GM23338 (cell line): Measurements from ENCODE around the gene PTPRN2.

Experiments used
- EZH2phosphoT487 ChIP-seq: fragments of 200-600 bp; sonication (generic); IDR thresholded peaks from one replicate; pipeline ENCODE4 v1.8.1; 2018; ENCODE audit warnings: antibody characterized with exemption; ENCODE audit not compliant: unreplicated experiment
- STAT1 ChIP-seq: IDR thresholded peaks from one replicate; pipeline ENCODE4 v1.6.1; 2016; ENCODE audit warnings: antibody characterized with exemption; ENCODE audit not compliant: unreplicated experiment
- TF ChIP-seq, protein P1 (sequence below): IDR thresholded peaks from one replicate; pipeline ENCODE4 v1.6.1; 2018; ENCODE audit warnings: antibody characterized with exemption; ENCODE audit not compliant: unreplicated experiment
- TF ChIP-seq, protein P2 (sequence below), 2 experiments: fragments of 200-600 bp in 1 of 2; sonication (generic) in 1 of 2; conservative IDR thresholded peaks; 2 replicates each; pipeline versions ENCODE4 v1.5.1 to v1.6.1; 2016 to 2017; ENCODE audit warnings: antibody characterized with exemption in 2 of 2, low read depth in 2 of 2, mild to moderate bottlenecking in 2 of 2, moderate library complexity in 1 of 2

- TF ChIP-seq EZH2phosphoT487 (no peak), STAT1 (no peak)
- TF ChIP-seq, protein P1, sequence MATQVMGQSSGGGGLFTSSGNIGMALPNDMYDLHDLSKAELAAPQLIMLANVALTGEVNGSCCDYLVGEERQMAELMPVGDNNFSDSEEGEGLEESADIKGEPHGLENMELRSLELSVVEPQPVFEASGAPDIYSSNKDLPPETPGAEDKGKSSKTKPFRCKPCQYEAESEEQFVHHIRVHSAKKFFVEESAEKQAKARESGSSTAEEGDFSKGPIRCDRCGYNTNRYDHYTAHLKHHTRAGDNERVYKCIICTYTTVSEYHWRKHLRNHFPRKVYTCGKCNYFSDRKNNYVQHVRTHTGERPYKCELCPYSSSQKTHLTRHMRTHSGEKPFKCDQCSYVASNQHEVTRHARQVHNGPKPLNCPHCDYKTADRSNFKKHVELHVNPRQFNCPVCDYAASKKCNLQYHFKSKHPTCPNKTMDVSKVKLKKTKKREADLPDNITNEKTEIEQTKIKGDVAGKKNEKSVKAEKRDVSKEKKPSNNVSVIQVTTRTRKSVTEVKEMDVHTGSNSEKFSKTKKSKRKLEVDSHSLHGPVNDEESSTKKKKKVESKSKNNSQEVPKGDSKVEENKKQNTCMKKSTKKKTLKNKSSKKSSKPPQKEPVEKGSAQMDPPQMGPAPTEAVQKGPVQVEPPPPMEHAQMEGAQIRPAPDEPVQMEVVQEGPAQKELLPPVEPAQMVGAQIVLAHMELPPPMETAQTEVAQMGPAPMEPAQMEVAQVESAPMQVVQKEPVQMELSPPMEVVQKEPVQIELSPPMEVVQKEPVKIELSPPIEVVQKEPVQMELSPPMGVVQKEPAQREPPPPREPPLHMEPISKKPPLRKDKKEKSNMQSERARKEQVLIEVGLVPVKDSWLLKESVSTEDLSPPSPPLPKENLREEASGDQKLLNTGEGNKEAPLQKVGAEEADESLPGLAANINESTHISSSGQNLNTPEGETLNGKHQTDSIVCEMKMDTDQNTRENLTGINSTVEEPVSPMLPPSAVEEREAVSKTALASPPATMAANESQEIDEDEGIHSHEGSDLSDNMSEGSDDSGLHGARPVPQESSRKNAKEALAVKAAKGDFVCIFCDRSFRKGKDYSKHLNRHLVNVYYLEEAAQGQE: no peak
- TF ChIP-seq, protein P2, sequence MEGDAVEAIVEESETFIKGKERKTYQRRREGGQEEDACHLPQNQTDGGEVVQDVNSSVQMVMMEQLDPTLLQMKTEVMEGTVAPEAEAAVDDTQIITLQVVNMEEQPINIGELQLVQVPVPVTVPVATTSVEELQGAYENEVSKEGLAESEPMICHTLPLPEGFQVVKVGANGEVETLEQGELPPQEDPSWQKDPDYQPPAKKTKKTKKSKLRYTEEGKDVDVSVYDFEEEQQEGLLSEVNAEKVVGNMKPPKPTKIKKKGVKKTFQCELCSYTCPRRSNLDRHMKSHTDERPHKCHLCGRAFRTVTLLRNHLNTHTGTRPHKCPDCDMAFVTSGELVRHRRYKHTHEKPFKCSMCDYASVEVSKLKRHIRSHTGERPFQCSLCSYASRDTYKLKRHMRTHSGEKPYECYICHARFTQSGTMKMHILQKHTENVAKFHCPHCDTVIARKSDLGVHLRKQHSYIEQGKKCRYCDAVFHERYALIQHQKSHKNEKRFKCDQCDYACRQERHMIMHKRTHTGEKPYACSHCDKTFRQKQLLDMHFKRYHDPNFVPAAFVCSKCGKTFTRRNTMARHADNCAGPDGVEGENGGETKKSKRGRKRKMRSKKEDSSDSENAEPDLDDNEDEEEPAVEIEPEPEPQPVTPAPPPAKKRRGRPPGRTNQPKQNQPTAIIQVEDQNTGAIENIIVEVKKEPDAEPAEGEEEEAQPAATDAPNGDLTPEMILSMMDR (conservative IDR thresholded peaks at IDR 0.05; ENCODE audit: low read depth in 2 of 2): no peak
Observed at GRCh38 chr7:158424011-158424410, 163.6 kb downstream of the PTPRN2 start.
